HUES64 (cell line): Measurements from ENCODE around the gene OSBPL6.

Experiments
- H3K27ac ChIP-seq: 2 replicates; pipeline ENCODE4 v1.7.0; 2013; ENCODE audit warnings: low read depth, low read length, inconsistent platforms
- H3K27me3 ChIP-seq: 2 replicates; pipeline ENCODE4 v1.6.1; 2013; ENCODE audit warnings: mild to moderate bottlenecking, low read length; ENCODE audit not compliant: insufficient read depth
- H3K36me3 ChIP-seq: 2 replicates; pipeline ENCODE4 v1.6.1; 2013; ENCODE audit warnings: mild to moderate bottlenecking, low read length; ENCODE audit not compliant: insufficient read depth
- H3K4me1 ChIP-seq: 2 replicates; pipeline ENCODE4 v1.6.1; 2013; ENCODE audit warnings: mild to moderate bottlenecking, low read length, moderate library complexity; ENCODE audit not compliant: insufficient read depth
- H3K4me3 ChIP-seq: 2 replicates; pipeline ENCODE4 v1.5.1; 2013; ENCODE audit warnings: mild to moderate bottlenecking, low read length, moderate library complexity
- H3K9ac ChIP-seq: 2 replicates; pipeline ENCODE4 v1.6.1; 2013; ENCODE audit warnings: mild to moderate bottlenecking, low read depth, low read length
- H3K9me3 ChIP-seq: 2 replicates; pipeline ENCODE4 v1.6.1; 2013; ENCODE audit warnings: low read depth, low read length; ENCODE audit not compliant: insufficient read depth
- WGBS: fragments of 150-250, 120-280 bp; methylation state at CpG from one replicate; pipeline ENCODE4 v1.1.7; 2013; ENCODE audit warnings: missing lambda C conversion rate; 5-methylcytosine and 5-hydroxymethylcytosine counted together

OSBPL6 gene

DNA sequence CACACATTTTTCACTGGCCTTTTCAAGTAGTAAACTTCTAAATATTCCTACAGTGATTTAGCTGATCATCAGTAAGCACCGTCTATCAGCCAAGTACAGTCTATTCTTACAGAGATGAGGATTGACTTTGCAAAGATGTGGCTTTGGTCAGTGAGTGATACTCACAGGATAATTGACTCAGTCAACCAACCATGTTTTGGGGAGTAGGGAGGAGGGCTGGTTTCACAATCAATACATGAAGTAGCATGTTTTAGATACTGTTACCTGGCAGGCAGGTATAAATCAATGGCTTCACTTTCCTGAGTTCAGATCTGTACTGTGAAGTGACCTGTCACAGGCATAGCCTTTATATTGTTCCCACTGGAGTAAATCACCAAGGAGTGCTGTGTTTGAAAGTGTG lies 27.2 kb downstream of the OSBPL6 start:
- 100% methylated on average over 1 of the region's 1 CpG for WGBS
- Histone ChIP-seq H3K9me3 (no peaks in the 10 kb centered on the region), H3K36me3 (no peaks in the 10 kb centered on the region), H3K4me1 (peaks cover 24% of the 10 kb centered on the region), H3K27me3 (peaks cover 19% of the 10 kb centered on the region), H3K9ac (no peak overlapping the region), H3K27ac (no peak overlapping the region), H3K4me3 (no peak overlapping the region)

DNA sequence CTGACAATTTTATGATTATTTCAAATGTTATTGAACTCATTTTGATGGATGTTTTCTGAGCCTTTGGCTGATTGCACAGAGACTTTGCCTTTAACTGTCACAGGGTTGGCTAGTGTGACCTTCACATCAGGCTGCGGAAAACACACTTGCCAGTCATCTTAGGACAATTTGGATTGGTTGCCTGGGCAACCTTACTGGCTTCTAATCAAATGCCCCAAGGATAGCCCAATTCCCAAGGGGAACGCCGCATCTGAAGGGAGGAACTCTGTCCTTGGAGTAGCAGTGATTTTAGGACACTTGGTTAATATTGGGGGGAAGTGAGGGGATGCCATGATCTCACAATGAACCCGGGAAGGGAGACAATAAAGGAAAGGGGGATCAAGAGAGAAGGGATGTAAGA lies 29.5 kb downstream of the OSBPL6 start:
- WGBS = 86% methylated on average over 4 of the region's 4 CpGs
- H3K9me3 ChIP-seq = no peaks in the 10 kb centered on the region
- H3K27ac ChIP-seq = no peak overlapping the region
- H3K27me3 ChIP-seq = peaks cover 15% of the 10 kb centered on the region
- H3K4me3 ChIP-seq = no peak overlapping the region
- peaks cover 24% of the 10 kb centered on the region for H3K4me1 ChIP-seq
- no peak overlapping the region for H3K9ac ChIP-seq
- no peaks in the 10 kb centered on the region for H3K36me3 ChIP-seq

DNA sequence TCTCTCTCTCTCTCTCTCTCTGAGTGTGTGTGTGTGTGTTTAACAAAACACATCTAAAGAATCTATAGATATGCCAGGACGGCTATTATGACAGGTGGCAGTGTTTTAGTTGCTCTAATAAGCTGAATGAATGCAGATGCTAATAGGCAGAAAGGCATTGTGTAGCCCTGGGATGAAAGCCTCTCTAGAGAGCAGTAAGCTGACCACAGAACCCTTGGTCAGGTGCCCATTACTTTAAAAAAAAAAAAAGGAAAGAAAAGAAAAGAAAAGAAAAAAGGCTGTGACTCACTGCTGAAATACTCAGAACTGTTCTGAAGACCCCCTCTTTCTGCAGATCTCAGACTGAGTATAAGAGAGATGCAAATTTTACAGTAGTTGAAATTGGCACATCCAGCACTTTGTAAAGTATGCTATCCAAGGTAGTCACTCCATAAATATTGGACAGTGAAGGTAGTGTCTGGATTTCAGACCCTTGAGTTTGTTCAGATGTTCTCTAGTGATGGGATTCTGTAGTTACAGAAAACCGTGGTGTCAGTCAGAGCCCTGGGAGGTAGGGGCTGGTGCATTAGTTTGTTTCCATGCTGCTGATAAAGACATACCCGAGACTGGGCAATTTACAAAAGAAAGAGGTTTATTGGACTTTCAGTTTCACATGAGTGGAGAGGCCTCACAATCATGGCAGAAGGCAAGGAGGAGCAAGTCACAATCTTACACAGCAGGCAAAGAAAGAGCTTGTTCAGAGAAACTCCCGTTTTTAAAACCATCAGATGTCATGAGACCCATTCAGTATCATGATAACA lies 30.9 kb downstream of the OSBPL6 start:
- Histone ChIP-seq H3K27ac (no peak overlapping the region), H3K9me3 (no peaks in the 10 kb centered on the region), H3K9ac (no peak overlapping the region), H3K4me1 (peaks cover 16% of the 10 kb centered on the region), H3K27me3 (peaks cover 6% of the 10 kb centered on the region), H3K36me3 (no peaks in the 10 kb centered on the region), H3K4me3 (no peak overlapping the region)
- WGBS = 58% methylated on average over 4 of the region's 4 CpGs

DNA sequence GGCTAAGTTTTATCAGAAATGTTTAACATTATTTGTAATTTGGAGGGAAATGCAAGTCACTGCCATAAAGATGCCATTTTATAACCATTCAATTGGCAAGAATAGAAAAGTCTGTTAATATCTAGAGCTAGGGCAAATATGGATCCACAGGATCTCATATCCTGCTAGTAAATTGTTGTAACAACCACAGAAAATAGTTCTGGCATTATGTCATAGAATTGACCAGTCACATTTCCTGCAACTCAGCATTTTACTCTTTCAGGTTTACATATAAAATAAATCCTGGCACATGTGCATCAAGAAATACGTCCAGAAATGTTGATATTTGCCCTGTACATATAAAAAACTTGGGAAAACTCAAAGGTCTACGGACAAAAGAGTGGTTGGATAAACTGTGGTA lies 32.9 kb downstream of the OSBPL6 start:
- Histone ChIP-seq H3K27me3 (no peaks in the 10 kb centered on the region), H3K9me3 (no peaks in the 10 kb centered on the region), H3K27ac (no peak overlapping the region), H3K4me1 (peaks cover 8% of the 10 kb centered on the region), H3K36me3 (no peaks in the 10 kb centered on the region), H3K9ac (no peak overlapping the region), H3K4me3 (no peak overlapping the region)
- 94% methylated on average over 2 of the region's 2 CpGs for WGBS

DNA sequence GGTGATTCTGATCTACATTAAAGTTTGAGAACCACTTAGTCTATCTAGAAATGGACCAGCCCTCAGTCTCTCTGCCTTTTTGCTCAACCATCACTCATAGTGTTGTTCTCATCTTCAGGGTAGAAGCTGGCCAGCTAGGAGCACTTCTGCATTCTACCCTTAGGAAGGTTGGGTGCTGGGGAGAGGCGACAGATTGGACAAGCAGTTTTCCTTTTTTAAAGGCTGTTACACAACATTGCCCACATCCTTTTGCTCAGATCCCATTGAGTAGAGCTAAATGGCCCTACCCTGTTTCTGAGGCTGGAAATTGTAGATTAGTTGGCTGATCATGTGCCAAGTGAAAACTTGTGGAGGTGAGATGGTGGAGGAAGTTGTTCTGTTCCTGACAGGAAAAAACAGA lies 35.6 kb downstream of the OSBPL6 start:
- H3K4me1 ChIP-seq = peaks cover 5% of the 10 kb centered on the region
- H3K27ac ChIP-seq = no peak overlapping the region
- no peak overlapping the region for H3K9ac ChIP-seq
- H3K27me3 ChIP-seq = no peaks in the 10 kb centered on the region
- no peaks in the 10 kb centered on the region for H3K36me3 ChIP-seq
- no peaks in the 10 kb centered on the region for H3K9me3 ChIP-seq
- no peak overlapping the region for H3K4me3 ChIP-seq
- WGBS = 91% methylated on average over 1 of the region's 1 CpG

DNA sequence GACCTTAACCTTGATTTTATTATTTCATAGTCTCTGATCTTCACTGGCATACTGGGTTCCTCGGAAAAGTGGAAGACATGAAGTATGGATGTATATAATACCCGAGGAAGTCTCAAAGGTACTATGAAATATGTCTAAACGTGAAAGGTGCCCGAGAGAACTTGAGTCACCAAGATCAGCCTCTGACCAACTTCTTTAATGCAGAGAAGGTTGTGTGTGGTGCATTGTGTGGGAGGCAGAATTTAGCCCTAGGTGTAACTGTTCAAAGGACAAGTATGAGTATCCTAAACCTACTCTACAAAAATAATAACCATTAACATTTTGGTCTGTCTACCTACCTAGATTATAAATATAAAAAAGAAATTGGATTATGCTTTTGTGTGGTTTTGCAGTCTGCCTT lies 36.1 kb downstream of the OSBPL6 start:
- Histone ChIP-seq H3K9ac (no peak overlapping the region), H3K9me3 (no peaks in the 10 kb centered on the region), H3K27me3 (no peaks in the 10 kb centered on the region), H3K36me3 (no peaks in the 10 kb centered on the region), H3K27ac (no peak overlapping the region), H3K4me3 (no peak overlapping the region), H3K4me1 (peaks cover 1% of the 10 kb centered on the region)
- WGBS = 95% methylated on average over 4 of the region's 4 CpGs

DNA sequence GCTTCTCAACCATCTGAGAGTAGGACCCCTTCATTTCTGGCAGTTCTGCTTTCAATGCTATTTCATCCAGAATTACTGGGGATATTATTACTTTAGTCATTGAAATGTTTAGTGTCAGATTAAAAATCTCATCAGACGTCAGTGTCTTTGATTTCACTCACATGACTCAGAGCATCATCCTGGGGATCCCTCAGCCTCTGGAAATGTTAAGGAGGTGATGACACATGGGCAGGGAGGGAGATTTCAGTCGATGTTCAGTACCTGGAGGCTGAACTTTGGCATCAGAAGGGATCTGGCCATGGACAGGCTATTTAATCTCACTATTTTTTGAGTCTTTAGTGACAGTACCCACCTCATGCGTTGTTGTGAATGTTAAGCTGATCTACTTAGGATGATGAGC lies 39.1 kb downstream of the OSBPL6 start:
- Histone ChIP-seq H3K4me1 (no peaks in the 10 kb centered on the region), H3K27ac (no peak overlapping the region)
- WGBS = 94% methylated on average over 3 of the region's 3 CpGs

DNA sequence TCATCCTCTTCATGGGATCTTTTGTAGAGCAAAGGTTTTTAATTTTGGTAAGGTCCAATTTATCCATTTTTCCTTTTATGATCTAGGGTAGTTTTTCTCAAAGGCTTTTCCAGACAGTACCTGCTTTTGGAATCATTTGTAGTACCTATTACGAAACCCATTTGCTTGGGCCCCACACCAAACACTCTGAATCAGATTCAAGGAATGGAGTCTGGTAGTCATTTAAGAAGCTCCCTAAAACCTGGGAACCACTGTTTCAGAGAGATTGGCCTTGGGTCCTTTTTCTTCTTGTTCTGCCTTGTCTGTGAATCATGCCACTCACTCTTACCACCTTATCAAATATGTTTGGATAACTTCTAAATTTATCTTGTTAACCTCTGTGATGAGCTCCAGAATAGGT lies 40.3 kb downstream of the OSBPL6 start:
- Histone ChIP-seq H3K9me3 (no peaks in the 10 kb centered on the region), H3K27ac (no peak overlapping the region), H3K36me3 (no peaks in the 10 kb centered on the region), H3K9ac (no peak overlapping the region), H3K4me3 (no peak overlapping the region), H3K27me3 (no peaks in the 10 kb centered on the region), H3K4me1 (no peaks in the 10 kb centered on the region)
- 95% methylated on average over 1 of the region's 1 CpG for WGBS

More for the DNA sequence above, 39.1 kb downstream of the OSBPL6 start:
- H3K9me3 ChIP-seq = no peaks in the 10 kb centered on the region
- H3K36me3 ChIP-seq = no peaks in the 10 kb centered on the region
- no peaks in the 10 kb centered on the region for H3K27me3 ChIP-seq
- H3K9ac ChIP-seq = no peak overlapping the region
- H3K4me3 ChIP-seq = no peak overlapping the region

DNA sequence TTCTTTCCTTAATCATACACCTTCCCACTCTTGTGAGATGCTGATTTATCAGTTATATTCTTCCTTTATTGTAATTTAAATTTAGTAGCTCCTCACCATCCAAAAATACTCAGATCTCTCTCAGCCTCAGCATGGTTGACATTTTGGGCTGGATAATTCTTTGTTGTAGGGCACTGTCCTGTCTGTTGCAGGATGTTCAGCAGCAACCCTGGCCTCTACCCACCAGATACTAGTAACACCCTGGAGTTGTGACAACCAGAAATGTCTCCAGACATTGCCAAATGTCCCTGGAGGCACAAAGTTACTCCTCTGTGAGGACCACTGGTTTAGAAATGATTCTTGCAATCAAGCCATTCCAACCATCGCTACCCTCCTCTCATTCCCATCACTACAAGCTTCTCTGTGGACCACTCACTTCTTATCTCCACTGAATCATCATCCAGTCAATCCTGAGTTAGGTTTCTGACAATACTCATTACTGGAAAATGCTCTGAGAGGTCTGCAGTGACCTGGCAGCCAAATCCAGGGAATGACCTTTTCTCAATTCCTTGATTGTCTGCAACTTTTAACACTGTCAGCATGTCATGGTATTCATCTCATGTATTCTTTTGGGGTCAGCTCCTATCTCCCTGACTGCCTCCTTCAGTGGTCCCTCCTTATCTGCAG lies 43.3 kb downstream of the OSBPL6 start:
- Histone ChIP-seq H3K27me3 (no peaks in the 10 kb centered on the region), H3K4me1 (peaks cover 9% of the 10 kb centered on the region; the same call in 1 of the 2 replicates), H3K9ac (no peak overlapping the region), H3K9me3 (no peaks in the 10 kb centered on the region), H3K4me3 (no peak overlapping the region), H3K27ac (no peak overlapping the region), H3K36me3 (no peaks in the 10 kb centered on the region)
- 92% methylated on average over 1 of the region's 1 CpG for WGBS

DNA sequence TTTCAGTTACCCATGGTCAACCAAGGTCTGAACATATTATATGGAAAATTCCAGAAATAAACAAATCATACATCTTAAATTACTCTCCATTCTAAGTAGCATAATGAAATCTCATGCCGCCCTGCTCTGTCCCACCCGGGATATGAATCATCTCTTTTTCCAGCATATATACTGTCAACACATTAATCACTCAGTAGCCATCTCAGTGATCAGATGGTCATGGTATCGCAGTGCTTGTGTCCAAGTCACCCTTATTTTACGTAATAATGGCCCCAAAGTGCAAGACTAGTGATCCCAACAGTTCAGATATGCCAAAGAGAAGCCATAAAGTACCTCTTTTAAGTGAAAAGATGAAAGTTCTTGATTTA lies 43.8 kb downstream of the OSBPL6 start:
- Histone ChIP-seq H3K36me3 (no peaks in the 10 kb centered on the region), H3K27me3 (no peaks in the 10 kb centered on the region), H3K9ac (no peak overlapping the region), H3K4me1 (peaks cover 9% of the 10 kb centered on the region; the same call in 1 of the 2 replicates), H3K9me3 (no peaks in the 10 kb centered on the region), H3K4me3 (no peak overlapping the region), H3K27ac (no peak overlapping the region)
- WGBS = 88% methylated on average over 4 of the region's 4 CpGs

DNA sequence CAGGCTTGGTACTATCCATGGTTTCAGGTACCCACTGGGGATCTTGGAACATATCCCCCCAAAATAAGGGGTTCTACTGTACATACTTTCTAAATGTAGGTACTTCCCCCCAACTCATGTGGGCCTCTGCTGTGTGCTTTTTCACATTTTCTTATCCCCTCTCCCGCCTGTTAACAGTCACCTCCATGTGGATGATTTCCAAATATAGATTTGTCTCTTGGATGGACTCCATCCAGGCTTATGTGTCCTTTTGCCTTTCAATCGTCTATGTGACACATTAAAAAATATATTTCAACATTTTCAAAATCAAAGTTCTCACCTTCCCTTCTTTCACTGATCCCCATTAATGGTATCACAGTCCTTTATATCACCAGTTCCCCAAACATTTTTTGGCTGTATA lies 44.4 kb downstream of the OSBPL6 start:
- Histone ChIP-seq H3K36me3 (no peaks in the 10 kb centered on the region), H3K9ac (no peak overlapping the region), H3K27ac (no peak overlapping the region), H3K4me3 (no peak overlapping the region), H3K9me3 (no peaks in the 10 kb centered on the region), H3K27me3 (no peaks in the 10 kb centered on the region), H3K4me1 (peaks cover 9% of the 10 kb centered on the region; the same call in 1 of the 2 replicates)
- 91% methylated on average over 2 of the region's 2 CpGs for WGBS
